Fibroblast of lung (primary cell): ENCODE results near the gene NUDC. TPM values are rescaled to one million over a fixed set of nuclear protein-coding genes. Genes with fewer than 3 reads are reported as not detected.

Experiments used
- DNase-seq, 2 donors: peaks; one replicate each; pipeline versions ENCODE4 v3.0.0 to v3.0.0-alpha.2; 2010; ENCODE audit warnings: low read depth in 2 of 2
- H2AFZ ChIP-seq: 2 replicates; pipeline ENCODE4 v1.5.1; 2012; ENCODE audit warnings: low read length, control low read depth, inconsistent platforms
- H3K27ac ChIP-seq: 2 replicates; pipeline ENCODE4 v1.5.1; 2011; ENCODE audit warnings: low read length, control low read depth; ENCODE audit not compliant: insufficient read depth
- H3K27me3 ChIP-seq: 2 replicates; pipeline ENCODE4 v1.5.1; 2011; ENCODE audit warnings: mild to moderate bottlenecking, low read length; ENCODE audit not compliant: control insufficient read depth, insufficient read depth
- H3K36me3 ChIP-seq: 2 replicates; pipeline ENCODE4 v1.5.1; 2011; ENCODE audit warnings: low read length; ENCODE audit not compliant: control insufficient read depth, insufficient read depth
- H3K4me1 ChIP-seq: 2 replicates; pipeline ENCODE4 v1.5.1; 2011; ENCODE audit warnings: low read length; ENCODE audit not compliant: control insufficient read depth, insufficient read depth; ENCODE audit errors: extremely low read depth
- H3K4me2 ChIP-seq: 2 replicates; pipeline ENCODE4 v1.5.1; 2011; ENCODE audit warnings: low read length, control low read depth; ENCODE audit not compliant: insufficient read depth; ENCODE audit errors: extremely low read depth
- H3K4me3 ChIP-seq, 4 experiments: fragments of 200-600 bp in 1 of 4; sonication (generic) in 1 of 4; replicated peaks in 1 of 4; 2 replicates each; pipeline ENCODE4 v1.5.1; 2011 to 2016; ENCODE audit warnings: low read length in 4 of 4, low read depth in 3 of 4, mild to moderate bottlenecking in 3 of 4, control low read depth in 2 of 4, inconsistent platforms in 1 of 4, mixed read lengths in 1 of 4; ENCODE audit not compliant: insufficient read depth in 1 of 4; ENCODE audit errors: control extremely low read depth in 1 of 4
- H3K79me2 ChIP-seq: 2 replicates; pipeline ENCODE4 v1.5.1; 2012; ENCODE audit warnings: mild to moderate bottlenecking, low read length, inconsistent platforms; ENCODE audit not compliant: control insufficient read depth, insufficient read depth
- H3K9ac ChIP-seq: 2 replicates; pipeline ENCODE4 v1.5.1; 2011; ENCODE audit warnings: mild to moderate bottlenecking, low read length, control low read depth; ENCODE audit not compliant: insufficient read depth
- H3K9me3 ChIP-seq: 2 replicates; pipeline ENCODE4 v1.5.1; 2012; ENCODE audit warnings: low read depth, low read length; ENCODE audit not compliant: control insufficient read depth, insufficient read depth
- H4K20me1 ChIP-seq: 2 replicates; pipeline ENCODE4 v1.5.1; 2011; ENCODE audit warnings: low read length; ENCODE audit not compliant: control insufficient read depth, insufficient read depth; ENCODE audit errors: extremely low read depth
- EZH2 ChIP-seq: IDR thresholded peaks from 2 replicates; pipeline ENCODE4 v1.5.1; 2012; ENCODE audit warnings: low read length, control low read depth, mild to moderate bottlenecking; ENCODE audit errors: missing control alignments
- polyA plus RNA-seq, 2 donors: library from polyadenylated mRNA; depleted of rRNA in 1 of 2; stranded (reverse) in 1 of 2; unstranded in 1 of 2; fragments of >200 nt; gene quantifications; 2 replicates each; pipeline ENCODE4 v1.2.1, GENCODE V29; 2011 to 2012; ENCODE audit warnings: missing spikeins in 1 of 2
- total RNA-seq: library from RNA; depleted of rRNA; stranded (reverse); fragments of >200 nt; gene quantifications from 2 replicates; pipeline ENCODE4 v1.2.1, GENCODE V29; 2014
- TF ChIP-seq, protein P1 (sequence below), 2 donors: IDR thresholded peaks in 1 of 2; conservative IDR thresholded peaks in 1 of 2; 1 replicate in 1 of 2; 2 replicates in 1 of 2; pipeline ENCODE4 v1.5.1; 2011 to 2012; ENCODE audit warnings: low read length in 2 of 2, control low read depth in 1 of 2, inconsistent platforms in 1 of 2, low read depth in 1 of 2, mild to moderate bottlenecking in 1 of 2

The NUDC gene
- total and polyA plus RNA-seq, 2 donors (not counting 1 experiment from before 2014, with no cell fraction given), result 21.5 to 41.5 TPM

GRCh38 chr1:26913389-26913753, 8.2 kb upstream of the NUDC start:
- TF ChIP-seq EZH2, result no peak
- TF ChIP-seq, protein P1, sequence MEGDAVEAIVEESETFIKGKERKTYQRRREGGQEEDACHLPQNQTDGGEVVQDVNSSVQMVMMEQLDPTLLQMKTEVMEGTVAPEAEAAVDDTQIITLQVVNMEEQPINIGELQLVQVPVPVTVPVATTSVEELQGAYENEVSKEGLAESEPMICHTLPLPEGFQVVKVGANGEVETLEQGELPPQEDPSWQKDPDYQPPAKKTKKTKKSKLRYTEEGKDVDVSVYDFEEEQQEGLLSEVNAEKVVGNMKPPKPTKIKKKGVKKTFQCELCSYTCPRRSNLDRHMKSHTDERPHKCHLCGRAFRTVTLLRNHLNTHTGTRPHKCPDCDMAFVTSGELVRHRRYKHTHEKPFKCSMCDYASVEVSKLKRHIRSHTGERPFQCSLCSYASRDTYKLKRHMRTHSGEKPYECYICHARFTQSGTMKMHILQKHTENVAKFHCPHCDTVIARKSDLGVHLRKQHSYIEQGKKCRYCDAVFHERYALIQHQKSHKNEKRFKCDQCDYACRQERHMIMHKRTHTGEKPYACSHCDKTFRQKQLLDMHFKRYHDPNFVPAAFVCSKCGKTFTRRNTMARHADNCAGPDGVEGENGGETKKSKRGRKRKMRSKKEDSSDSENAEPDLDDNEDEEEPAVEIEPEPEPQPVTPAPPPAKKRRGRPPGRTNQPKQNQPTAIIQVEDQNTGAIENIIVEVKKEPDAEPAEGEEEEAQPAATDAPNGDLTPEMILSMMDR (conservative IDR thresholded peaks at IDR 0.05 in 1 of 2, IDR thresholded peaks at IDR 0.05 in 1 of 2; ENCODE audit: low read depth in 1 of 2, low read length in 2 of 2), result no peak
- Histone ChIP-seq H3K27ac (no peak overlapping the region), H3K27me3 (peaks cover 5% of the 10 kb centered on the region), H3K36me3 (no peaks in the 10 kb centered on the region), H3K9me3 (no peaks in the 10 kb centered on the region), H4K20me1 (no peaks in the 10 kb centered on the region), H3K4me3 (no peak overlapping the region), H3K9ac (no peak overlapping the region), H3K79me2 (no peaks in the 10 kb centered on the region), H3K4me2 (no peak overlapping the region), H3K4me1 (no peaks in the 10 kb centered on the region), H2AFZ (no peak overlapping the region)
- no peak for DNase-seq

DNA sequence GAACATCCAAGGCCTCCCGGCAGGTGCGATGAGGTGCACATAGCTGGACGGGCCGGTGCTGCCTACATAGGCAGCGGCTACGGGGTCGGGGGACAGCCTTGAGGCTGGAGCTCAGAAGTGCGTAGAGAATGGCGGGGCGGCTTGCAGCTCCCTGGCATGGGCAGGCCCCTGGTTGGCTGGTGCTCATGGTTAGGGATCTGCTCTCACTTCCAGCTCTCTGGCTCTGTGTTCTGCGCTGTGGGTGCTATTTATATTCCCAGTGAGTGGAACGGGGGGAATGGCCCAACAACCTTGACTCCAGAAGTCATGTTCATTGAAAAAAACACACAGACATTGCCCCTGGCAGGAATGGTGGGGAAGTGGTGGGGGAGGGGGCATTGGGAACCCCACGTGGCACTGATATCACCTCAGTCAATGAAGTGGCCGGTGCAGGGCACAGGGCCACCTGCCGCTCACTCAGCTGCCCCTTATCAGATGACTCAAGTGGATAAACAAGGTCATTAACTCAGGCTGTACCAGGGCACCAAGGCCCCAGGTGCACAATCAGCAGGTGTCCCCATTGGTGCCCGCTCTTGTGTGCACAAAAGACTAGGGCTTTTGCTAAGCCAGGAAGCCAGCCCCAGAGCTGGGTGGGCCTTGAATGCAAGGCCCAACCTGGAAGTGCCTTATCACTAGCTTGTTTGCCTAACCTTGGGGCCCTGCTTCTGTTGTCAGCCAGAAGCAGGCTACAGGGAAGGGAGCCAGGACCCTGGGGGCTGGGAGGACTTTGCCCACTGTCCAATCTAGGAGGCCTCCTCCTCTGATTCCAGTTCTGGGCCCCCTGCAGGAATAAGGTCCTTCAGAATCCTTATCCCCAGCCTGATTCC, 7.6 kb upstream of the NUDC start, which contains the start of gene NR0B2:
NR0B2 (minus strand) TSS at position 222 of the 866 bp plus-strand sequence; CDS start at position 187, 35 bp downstream.
- TF ChIP-seq EZH2, result no peak
- TF ChIP-seq, protein P1 (conservative IDR thresholded peaks at IDR 0.05 in 1 of 2, IDR thresholded peaks at IDR 0.05 in 1 of 2; ENCODE audit: low read depth in 1 of 2, low read length in 2 of 2), result no peak
- Histone ChIP-seq H3K4me3 (no peak within 1 kb of the TSS), H3K4me1 (no peaks in the 10 kb centered on the region), H3K9me3 (no peaks in the 10 kb centered on the region), H3K27me3 (peaks cover 5% of the 10 kb centered on the region), H3K36me3 (no peaks in the 10 kb centered on the region), H2AFZ (no peak within 1 kb of the TSS), H3K9ac (no peak within 1 kb of the TSS), H3K4me2 (no peak within 1 kb of the TSS), H3K27ac (no peak within 1 kb of the TSS), H3K79me2 (no peaks in the 10 kb centered on the region), H4K20me1 (no peaks in the 10 kb centered on the region)
- DNase-seq, result no peak

DNA sequence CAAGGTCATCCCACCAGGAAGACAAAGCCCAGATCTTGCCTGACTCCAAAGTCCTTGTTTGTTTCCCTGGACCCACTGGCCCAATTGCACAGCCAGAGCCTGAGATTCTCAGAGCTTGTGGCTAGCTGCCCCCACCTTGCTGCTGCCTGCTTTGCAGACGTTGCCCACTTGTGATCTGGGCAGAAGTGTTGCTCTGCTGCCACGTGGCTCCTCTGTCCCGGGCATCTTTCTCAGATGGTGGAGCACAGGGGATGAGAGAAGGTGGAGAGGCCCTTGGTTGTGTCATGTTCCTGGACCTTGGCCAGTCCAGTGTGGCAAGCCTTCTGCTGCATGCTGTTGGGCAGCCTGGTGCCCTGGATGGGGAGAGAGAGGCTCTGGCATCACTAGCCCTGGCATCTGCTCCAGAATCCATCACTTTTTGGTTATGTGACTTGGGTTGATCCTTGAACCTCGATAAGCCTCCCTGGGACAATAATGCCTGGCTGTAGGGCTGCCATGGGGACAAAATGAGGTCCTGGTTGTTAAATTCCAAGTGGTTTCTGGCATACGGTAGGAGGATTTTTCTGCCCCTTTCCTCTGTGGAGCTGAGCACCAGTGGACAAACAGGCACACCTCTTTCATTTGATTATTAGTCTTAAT, 6.2 kb upstream of the NUDC start:
- H4K20me1 ChIP-seq, result no peaks in the 10 kb centered on the region
- peaks cover 2% of the 10 kb centered on the region for H3K27me3 ChIP-seq
- no peaks in the 10 kb centered on the region for H3K79me2 ChIP-seq
- H3K27ac ChIP-seq, result no peak overlapping the region
- no peaks in the 10 kb centered on the region for H3K4me1 ChIP-seq
- H3K4me3 ChIP-seq, result no peak overlapping the region
- no peak for TF ChIP-seq EZH2
- TF ChIP-seq, protein P1 (conservative IDR thresholded peaks at IDR 0.05 in 1 of 2, IDR thresholded peaks at IDR 0.05 in 1 of 2; ENCODE audit: low read depth in 1 of 2, low read length in 2 of 2), result no peak
- no peak overlapping the region for H2AFZ ChIP-seq
- H3K4me2 ChIP-seq, result no peak overlapping the region
- no peak overlapping the region for H3K9ac ChIP-seq
- no peak for DNase-seq
- H3K9me3 ChIP-seq, result no peaks in the 10 kb centered on the region
- H3K36me3 ChIP-seq, result no peaks in the 10 kb centered on the region
